ENCODE data around the gene OPRL1.

OPRL1 gene

DNA sequence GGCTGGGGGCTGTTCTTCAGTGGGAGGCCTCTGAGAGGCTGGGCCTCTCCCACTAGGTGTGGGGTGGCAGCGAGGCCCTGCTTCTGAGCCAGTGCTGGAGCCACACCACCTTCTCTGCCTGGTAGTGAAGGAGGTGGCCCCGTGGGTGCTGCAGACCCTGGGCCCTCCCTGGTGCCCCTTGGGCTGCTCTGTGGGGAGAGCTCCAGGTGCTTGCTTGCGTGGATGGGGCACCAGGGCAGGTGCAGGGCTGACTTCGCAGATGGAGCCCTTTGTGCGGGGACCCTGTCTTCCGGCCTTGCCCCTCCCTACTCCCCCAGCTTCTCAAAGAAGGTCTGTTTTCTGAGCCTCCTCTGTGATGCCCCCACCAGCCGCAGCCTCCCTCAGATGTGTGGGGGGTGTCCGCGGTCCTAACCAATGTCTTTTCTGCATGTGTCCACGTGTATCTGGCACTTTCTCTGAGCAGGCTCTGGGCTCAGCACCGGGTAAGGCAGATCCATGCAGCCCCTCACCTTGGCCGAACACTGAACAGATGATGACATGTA, 67.1 kb downstream of the OPRL1 start:
- TF ChIP-seq SIN3A (IDR thresholded peaks at IDR 0.05; ENCODE audit: borderline replicate concordance, insufficient read depth, low read length) (no peak), POLR2AphosphoS5 (IDR thresholded peaks at IDR 0.05; ENCODE audit: low read depth, low read length) (no peak), TAF1 (IDR thresholded peaks at IDR 0.05; ENCODE audit: borderline replicate concordance, insufficient read depth, low read length) (no peak)
- TF ChIP-seq, protein P1, sequence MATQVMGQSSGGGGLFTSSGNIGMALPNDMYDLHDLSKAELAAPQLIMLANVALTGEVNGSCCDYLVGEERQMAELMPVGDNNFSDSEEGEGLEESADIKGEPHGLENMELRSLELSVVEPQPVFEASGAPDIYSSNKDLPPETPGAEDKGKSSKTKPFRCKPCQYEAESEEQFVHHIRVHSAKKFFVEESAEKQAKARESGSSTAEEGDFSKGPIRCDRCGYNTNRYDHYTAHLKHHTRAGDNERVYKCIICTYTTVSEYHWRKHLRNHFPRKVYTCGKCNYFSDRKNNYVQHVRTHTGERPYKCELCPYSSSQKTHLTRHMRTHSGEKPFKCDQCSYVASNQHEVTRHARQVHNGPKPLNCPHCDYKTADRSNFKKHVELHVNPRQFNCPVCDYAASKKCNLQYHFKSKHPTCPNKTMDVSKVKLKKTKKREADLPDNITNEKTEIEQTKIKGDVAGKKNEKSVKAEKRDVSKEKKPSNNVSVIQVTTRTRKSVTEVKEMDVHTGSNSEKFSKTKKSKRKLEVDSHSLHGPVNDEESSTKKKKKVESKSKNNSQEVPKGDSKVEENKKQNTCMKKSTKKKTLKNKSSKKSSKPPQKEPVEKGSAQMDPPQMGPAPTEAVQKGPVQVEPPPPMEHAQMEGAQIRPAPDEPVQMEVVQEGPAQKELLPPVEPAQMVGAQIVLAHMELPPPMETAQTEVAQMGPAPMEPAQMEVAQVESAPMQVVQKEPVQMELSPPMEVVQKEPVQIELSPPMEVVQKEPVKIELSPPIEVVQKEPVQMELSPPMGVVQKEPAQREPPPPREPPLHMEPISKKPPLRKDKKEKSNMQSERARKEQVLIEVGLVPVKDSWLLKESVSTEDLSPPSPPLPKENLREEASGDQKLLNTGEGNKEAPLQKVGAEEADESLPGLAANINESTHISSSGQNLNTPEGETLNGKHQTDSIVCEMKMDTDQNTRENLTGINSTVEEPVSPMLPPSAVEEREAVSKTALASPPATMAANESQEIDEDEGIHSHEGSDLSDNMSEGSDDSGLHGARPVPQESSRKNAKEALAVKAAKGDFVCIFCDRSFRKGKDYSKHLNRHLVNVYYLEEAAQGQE (IDR thresholded peaks at IDR 0.05; ENCODE audit: insufficient read depth in 1 of 2, low read depth in 2 of 2, low read length in 2 of 2) = no peak

DNA sequence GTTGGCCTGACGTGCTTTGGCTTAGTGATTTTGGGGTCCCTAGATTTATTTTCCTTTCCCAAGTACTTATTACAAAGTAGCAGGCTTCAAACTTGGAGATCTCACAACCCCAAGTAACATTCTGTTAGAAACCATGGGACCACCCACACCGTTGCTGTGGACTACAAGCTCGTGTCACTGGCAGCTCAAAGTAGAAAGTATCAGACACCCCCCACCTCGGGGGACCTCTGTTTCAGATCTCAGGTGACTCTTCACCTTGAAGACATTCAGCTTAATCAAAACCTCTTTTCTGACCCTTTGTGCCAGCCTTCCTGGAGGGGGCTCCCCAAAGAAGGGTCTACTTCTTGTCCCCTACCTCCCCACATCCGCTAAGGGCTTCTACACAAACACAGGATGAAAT, 68.7 kb downstream of the OPRL1 start:
- no peak for TF ChIP-seq FOXP2 (optimal IDR thresholded peaks at IDR 0.05; ENCODE audit: borderline replicate concordance, extremely low read depth, extremely low read length, insufficient read depth)
- TF ChIP-seq TAF1 (IDR thresholded peaks at IDR 0.05; ENCODE audit: borderline replicate concordance, insufficient read depth, low read length) = no peak
- TF ChIP-seq, protein P1 (IDR thresholded peaks at IDR 0.05; ENCODE audit: insufficient read depth in 1 of 2, low read depth in 2 of 2, low read length in 2 of 2) = no peak
- no peak for TF ChIP-seq POLR2AphosphoS5 (IDR thresholded peaks at IDR 0.05; ENCODE audit: low read depth, low read length)
- no peak for TF ChIP-seq SIN3A (IDR thresholded peaks at IDR 0.05; ENCODE audit: borderline replicate concordance, insufficient read depth, low read length)

DNA sequence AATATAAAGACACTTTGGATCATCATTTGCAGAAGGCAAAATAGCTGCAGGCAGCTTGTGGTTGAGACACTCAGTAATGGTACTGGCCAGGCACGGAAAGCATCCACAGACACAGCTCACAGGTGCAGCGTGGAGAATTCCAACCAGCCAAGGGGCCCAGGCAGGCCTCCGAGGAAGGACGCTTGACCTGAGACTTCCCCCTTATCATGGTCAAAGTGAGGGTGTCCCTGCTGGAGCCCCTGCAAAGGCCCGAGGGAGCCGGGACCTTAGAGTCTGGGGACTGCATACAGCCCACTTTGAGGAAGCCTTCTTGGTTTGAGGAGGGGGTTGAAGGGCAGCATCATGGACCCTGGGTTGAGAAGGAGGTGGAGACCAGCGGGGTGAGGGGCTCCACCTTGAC, 69.3 kb downstream of the OPRL1 start:
- TF ChIP-seq FOXP2 (optimal IDR thresholded peaks at IDR 0.05; ENCODE audit: borderline replicate concordance, extremely low read depth, extremely low read length, insufficient read depth) (no peak), SIN3A (IDR thresholded peaks at IDR 0.05; ENCODE audit: borderline replicate concordance, insufficient read depth, low read length) (no peak), TAF1 (IDR thresholded peaks at IDR 0.05; ENCODE audit: borderline replicate concordance, insufficient read depth, low read length) (no peak), POLR2AphosphoS5 (IDR thresholded peaks at IDR 0.05; ENCODE audit: low read depth, low read length) (no peak)
- TF ChIP-seq, protein P1 (IDR thresholded peaks at IDR 0.05; ENCODE audit: insufficient read depth in 1 of 2, low read depth in 2 of 2, low read length in 2 of 2) = no peak

DNA sequence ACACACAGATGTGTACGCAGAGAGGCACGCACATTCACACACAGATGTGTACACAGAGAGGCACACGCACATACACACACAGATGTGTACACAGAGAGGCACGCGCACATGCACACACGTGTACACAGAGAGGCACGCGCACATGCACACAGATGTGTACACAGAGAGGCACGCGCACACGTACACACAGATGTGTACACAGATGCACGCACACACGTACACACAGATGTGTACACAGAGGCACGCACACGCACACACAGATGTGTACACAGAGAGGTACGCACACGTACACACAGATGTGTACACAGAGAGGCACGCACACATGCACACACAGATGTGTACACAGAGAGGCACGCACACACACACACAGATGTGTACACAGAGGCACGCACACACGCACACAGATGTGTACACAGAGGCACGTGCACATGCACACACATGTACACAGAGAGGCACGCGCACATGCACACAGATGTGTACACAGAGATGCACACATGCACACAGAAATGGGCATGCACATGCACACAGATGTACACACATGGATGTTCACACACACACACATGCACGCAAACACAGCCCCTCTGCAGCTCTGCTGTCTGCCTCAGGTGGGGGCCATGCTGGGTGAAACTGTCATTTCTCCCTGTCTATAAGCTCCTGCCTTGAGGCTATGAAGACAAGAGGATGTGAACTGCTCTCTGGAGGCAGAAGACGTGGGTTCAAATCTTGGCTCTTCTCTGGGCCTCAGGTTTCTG, 70.1 kb downstream of the OPRL1 start:
- TF ChIP-seq TAF1 (IDR thresholded peaks at IDR 0.05; ENCODE audit: borderline replicate concordance, insufficient read depth, low read length) (no peak), SIN3A (IDR thresholded peaks at IDR 0.05; ENCODE audit: borderline replicate concordance, insufficient read depth, low read length) (no peak), FOXP2 (optimal IDR thresholded peaks at IDR 0.05; ENCODE audit: borderline replicate concordance, extremely low read depth, extremely low read length, insufficient read depth) (no peak), POLR2AphosphoS5 (IDR thresholded peaks at IDR 0.05; ENCODE audit: low read depth, low read length) (no peak)
- TF ChIP-seq, protein P1 (IDR thresholded peaks at IDR 0.05; ENCODE audit: insufficient read depth in 1 of 2, low read depth in 2 of 2, low read length in 2 of 2) = no peak
